NCI-H1092 treated with DMSO at 0.1 percent for 48 hours (cell line): ENCODE measurements around the gene ANTKMT.

Experiments used
- DNase-seq: peaks from one replicate; lab custom pipeline; 2025; lab: John Stamatoyannopoulos, UW

ANTKMT gene

GRCh38 chr16:764848-765487 lies 44.0 kb downstream of the ANTKMT start:
- no peak for DNase-seq

DNA sequence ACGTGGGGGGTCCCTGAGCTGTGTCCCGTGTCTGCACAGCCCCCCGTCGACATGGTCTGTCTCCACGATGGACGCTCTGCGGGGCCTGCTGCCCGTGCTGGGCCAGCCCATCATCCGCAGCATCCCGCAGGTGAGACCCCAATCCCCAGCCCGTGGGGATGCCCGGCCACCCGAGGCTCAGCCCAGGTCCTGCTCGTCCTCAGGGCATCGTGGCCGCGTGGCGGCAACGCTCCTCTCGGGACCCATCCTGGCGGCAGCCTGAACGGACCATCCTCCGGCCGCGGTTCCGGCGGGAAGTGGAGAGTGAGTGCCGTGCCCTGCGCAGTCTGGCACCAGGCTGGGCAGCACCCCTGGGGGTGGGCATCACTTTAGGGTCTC lies 44.5 kb downstream of the ANTKMT start:
- no peak for DNase-seq

GRCh38 chr16:766008-766819 lies 45.3 kb downstream of the ANTKMT start:
- no peak for DNase-seq

- no peak for DNase-seq
Observed at GRCh38 chr16:766820-767640, 46.1 kb downstream of the ANTKMT start.

DNA sequence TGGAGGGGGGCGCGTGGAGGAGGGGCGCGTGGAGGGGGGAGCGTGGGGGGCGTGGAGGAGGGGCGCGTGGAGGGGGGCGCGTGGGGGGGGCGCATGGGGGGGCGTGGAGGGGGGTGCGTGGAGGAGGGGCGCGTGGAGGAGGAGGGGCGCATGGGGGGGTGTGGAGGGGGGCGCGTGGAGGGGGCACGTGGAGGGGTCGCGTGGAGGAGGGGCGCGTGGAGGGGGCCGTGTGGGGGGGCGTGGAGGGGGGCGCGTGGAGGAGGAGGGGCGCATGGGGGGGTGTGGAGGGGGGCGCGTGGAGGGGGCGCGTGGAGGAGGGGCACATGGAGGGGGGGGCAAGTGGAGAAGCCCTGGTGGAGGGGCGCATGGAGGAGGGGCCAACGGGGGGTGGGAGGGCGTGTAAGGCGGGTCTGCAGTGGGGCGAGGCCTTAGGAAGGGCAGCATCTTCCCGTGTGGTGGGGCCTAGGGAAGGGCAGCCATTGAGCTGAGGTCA lies 46.8 kb downstream of the ANTKMT start:
- DNase-seq, result no peak

DNA sequence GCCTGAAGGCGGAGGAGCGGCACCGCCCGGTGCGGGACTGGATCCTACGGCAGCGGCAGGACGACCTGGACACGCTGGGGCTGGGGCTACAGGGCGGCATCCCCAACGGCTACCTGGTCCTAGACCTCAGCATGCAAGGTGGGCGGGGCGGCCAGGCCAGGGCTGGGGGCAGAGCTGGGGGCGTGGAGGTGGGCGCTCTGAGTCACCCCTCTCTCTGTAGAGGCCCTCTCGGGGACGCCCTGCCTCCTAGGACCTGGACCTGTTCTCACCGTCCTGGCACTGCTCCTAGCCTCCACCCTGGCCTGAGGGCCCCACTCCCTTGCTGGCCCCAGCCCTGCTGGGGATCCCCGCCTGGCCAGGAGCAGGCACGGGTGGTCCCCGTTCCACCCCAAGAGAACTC lies 47.5 kb downstream of the ANTKMT start:
- no peak for DNase-seq

- DNase-seq, result no peak
Observed at GRCh38 chr16:769184-769784, 48.3 kb downstream of the ANTKMT start.

DNA sequence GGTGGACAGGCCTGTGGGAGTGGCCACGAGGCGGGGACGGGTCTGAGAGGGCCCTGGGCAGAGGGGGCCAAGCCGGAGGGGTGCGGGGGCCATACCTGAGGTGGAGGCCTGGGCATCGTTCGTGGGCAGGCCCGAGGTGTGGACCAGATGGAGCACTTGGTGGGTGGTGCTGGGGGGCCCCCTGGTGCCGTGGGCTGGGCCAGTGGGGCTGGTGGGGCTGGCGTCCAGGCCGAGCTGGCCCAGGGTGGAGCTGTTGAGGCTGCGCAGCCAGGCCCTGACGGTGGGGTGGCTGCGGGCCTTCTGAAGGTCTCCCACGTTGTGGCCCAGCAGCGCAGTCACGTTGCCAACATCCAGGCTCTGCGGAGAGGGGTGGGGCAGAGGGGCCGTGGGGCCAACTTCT lies 49.0 kb downstream of the ANTKMT start:
- no peak for DNase-seq

DNA sequence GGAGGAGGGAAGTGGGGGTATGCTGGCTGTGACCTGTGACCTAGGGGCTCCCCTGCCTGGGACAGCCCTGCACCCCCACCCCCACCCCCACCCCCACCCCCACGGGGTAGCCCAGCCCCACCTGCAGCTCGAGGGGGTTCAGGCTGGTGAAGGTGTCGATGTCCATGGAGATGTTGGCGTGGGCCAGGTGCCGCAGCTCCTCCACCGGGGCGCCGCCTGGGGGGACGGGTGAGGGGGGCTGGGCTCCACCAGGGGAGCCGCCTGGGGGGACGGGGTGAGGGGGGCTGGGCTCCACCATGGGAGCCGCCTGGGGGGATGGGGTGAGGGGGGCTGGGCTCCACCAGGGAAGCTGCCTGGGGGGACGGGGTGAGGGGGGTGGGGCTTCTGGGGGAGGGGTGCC lies 49.5 kb downstream of the ANTKMT start:
- no peak for DNase-seq
